ENCODE measurements around the gene CDHR2.

The CDHR2 gene

GRCh38 chr5:176548967-176549444 is at the start of gene CDHR2:
CDHR2 (plus strand) TSS chr5:176549342; CDS start chr5:176565353, 16,011 bp downstream.
- DNase-seq, result no peak

GRCh38 chr5:176500511-176500910 is 48.6 kb upstream of the CDHR2 start:
- no peak for DNase-seq

- DNase-seq, result no peak
Measured at GRCh38 chr5:176501333-176501732, 47.8 kb upstream of the CDHR2 start.

- no peak for DNase-seq
Measured at GRCh38 chr5:176503496-176503895, 45.6 kb upstream of the CDHR2 start.

GRCh38 chr5:176507911-176508310 is 41.2 kb upstream of the CDHR2 start:
- DNase-seq, result no peak

- no peak for DNase-seq
Measured at GRCh38 chr5:176508603-176509002, 40.5 kb upstream of the CDHR2 start.

- no peak for DNase-seq
Measured at GRCh38 chr5:176513788-176514187, 35.4 kb upstream of the CDHR2 start.

GRCh38 chr5:176514244-176514950 is 34.7 kb upstream of the CDHR2 start:
- no peak for DNase-seq

GRCh38 chr5:176515396-176515795 is 33.7 kb upstream of the CDHR2 start:
- DNase-seq, result no peak

GRCh38 chr5:176517053-176517661 is 32.0 kb upstream of the CDHR2 start:
- no peak for DNase-seq

- no peak for DNase-seq
Measured at GRCh38 chr5:176519810-176520720, 29.1 kb upstream of the CDHR2 start.

GRCh38 chr5:176521286-176521685 is 27.9 kb upstream of the CDHR2 start:
- no peak for DNase-seq

GRCh38 chr5:176521699-176522263 is 27.4 kb upstream of the CDHR2 start:
- DNase-seq, result no peak

- no peak for DNase-seq
Measured at GRCh38 chr5:176524138-176524537, 25.0 kb upstream of the CDHR2 start.

- DNase-seq, result no peak
Measured at GRCh38 chr5:176524987-176525386, 24.2 kb upstream of the CDHR2 start.

GRCh38 chr5:176525677-176526076 is 23.5 kb upstream of the CDHR2 start:
- DNase-seq, result no peak

- DNase-seq, result no peak
Measured at GRCh38 chr5:176526462-176526861, 22.7 kb upstream of the CDHR2 start.

GRCh38 chr5:176527246-176528222 is 21.6 kb upstream of the CDHR2 start:
- DNase-seq, result no peak

GRCh38 chr5:176528301-176528700 is 20.8 kb upstream of the CDHR2 start:
- no peak for DNase-seq

GRCh38 chr5:176528761-176529115 is 20.4 kb upstream of the CDHR2 start:
- no peak for DNase-seq

- DNase-seq, result no peak
Measured at GRCh38 chr5:176529116-176529740, 19.9 kb upstream of the CDHR2 start.
